Subcutaneous abdominal adipose tissue (tissue), 5 donors: ENCODE data around the gene NHLH2.

Experiments
- H3K27ac ChIP-seq: one replicate; pipeline ENCODE4 v1.7.0; 2013; ENCODE audit warnings: low read depth, mild to moderate bottlenecking, inconsistent platforms, low read length, moderate library complexity
- H3K27me3 ChIP-seq, 5 donors: one replicate each; pipeline ENCODE4 v1.7.0; 2013; ENCODE audit warnings: low read length in 5 of 5, inconsistent platforms in 1 of 5; ENCODE audit not compliant: control insufficient read depth in 5 of 5, insufficient read depth in 4 of 5
- H3K36me3 ChIP-seq, 5 donors: one replicate each; pipeline ENCODE4 v1.7.0; 2013; ENCODE audit warnings: low read length in 5 of 5; ENCODE audit not compliant: control insufficient read depth in 5 of 5, insufficient read depth in 5 of 5
- H3K4me1 ChIP-seq, 5 donors: one replicate each; pipeline ENCODE4 v1.7.0; 2013; ENCODE audit warnings: low read length in 5 of 5, mild to moderate bottlenecking in 3 of 5, moderate library complexity in 1 of 5; ENCODE audit not compliant: control insufficient read depth in 5 of 5, insufficient read depth in 5 of 5
- H3K4me3 ChIP-seq, 5 donors: one replicate each; pipeline ENCODE4 v1.7.0; 2013; ENCODE audit warnings: low read length in 5 of 5, low read depth in 1 of 5
- H3K9ac ChIP-seq, 5 donors: one replicate each; pipeline ENCODE4 v1.7.0; 2013; ENCODE audit warnings: low read length in 5 of 5, mild to moderate bottlenecking in 4 of 5, moderate library complexity in 3 of 5
- H3K9me3 ChIP-seq, 5 donors: one replicate each; pipeline ENCODE4 v1.7.0; 2013; ENCODE audit warnings: low read length in 5 of 5; ENCODE audit not compliant: control insufficient read depth in 5 of 5
- donor health status: healthy.
- donor health status: healthy.
- donor health status: healthy.
- donor health status: healthy.
- donor health status: healthy.

Gene NHLH2

GRCh38 chr1:115840605-115841460 is at the start of gene NHLH2:
TSS of gene NHLH2 (minus strand) at chr1:115841126. CDS start at chr1:115838372, 2,754 bp downstream.
- H3K4me3 ChIP-seq: no peak within 1 kb of the TSS
- H3K36me3 ChIP-seq: no peaks in the 10 kb centered on the region
- H3K27me3 ChIP-seq: peaks cover 33 to 61% (median 48%) of the 10 kb centered on the region in 5 donors
- H3K9me3 ChIP-seq: no peaks in the 10 kb centered on the region
- no peak within 1 kb of the TSS for H3K9ac ChIP-seq
- H3K27ac ChIP-seq: no peak within 1 kb of the TSS
- H3K4me1 ChIP-seq: peaks cover 0 to 23% (median 21%) of the 10 kb centered on the region in 5 donors

DNA sequence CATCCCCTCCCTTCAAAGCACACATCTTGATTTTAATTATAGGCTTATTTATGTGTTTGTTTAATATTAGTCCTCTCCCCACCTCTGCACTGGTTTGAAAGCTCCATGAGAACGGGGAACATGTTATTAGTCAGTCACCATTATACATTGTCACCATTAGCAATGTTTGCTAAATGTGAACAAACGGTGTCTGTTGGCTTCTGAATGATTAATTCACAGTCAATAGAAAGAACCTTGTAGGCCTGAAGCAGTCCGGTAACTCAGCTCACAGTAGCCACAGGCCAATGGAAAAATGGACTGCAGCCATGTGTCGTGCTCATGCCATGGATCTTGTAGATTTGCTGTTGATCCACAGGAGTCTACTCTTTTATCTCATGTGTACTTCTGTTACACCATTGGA is 49.7 kb upstream of the NHLH2 start:
- H3K4me1 ChIP-seq: no peaks in the 10 kb centered on the region
- no peak overlapping the region for H3K9ac ChIP-seq
- H3K27ac ChIP-seq: no peak overlapping the region
- H3K36me3 ChIP-seq: no peaks in the 10 kb centered on the region
- peaks cover 0 to 3% (median 0%) of the 10 kb centered on the region in 5 donors for H3K27me3 ChIP-seq
- no peak overlapping the region for H3K4me3 ChIP-seq
- no peaks in the 10 kb centered on the region for H3K9me3 ChIP-seq

- H3K9me3 ChIP-seq: no peaks in the 10 kb centered on the region
- H3K27ac ChIP-seq: no peak overlapping the region
- H3K9ac ChIP-seq: no peak overlapping the region
- no peaks in the 10 kb centered on the region for H3K36me3 ChIP-seq
- H3K4me3 ChIP-seq: no peak overlapping the region
- H3K27me3 ChIP-seq: peaks cover 0 to 3% (median 0%) of the 10 kb centered on the region in 5 donors
- H3K4me1 ChIP-seq: no peaks in the 10 kb centered on the region
These were observed 48.0 kb upstream of the NHLH2 start for GRCh38 chr1:115888976-115889375.

- H3K9me3 ChIP-seq: no peaks in the 10 kb centered on the region
- H3K27ac ChIP-seq: no peak overlapping the region
These were observed 42.3 kb upstream of the NHLH2 start for GRCh38 chr1:115882913-115883902.

GRCh38 chr1:115880981-115881672 is 40.2 kb upstream of the NHLH2 start:
- no peak overlapping the region for H3K27ac ChIP-seq
- H3K27me3 ChIP-seq: no peaks in the 10 kb centered on the region
- no peak overlapping the region for H3K4me3 ChIP-seq
- no peaks in the 10 kb centered on the region for H3K9me3 ChIP-seq
- H3K9ac ChIP-seq: no peak overlapping the region
- no peaks in the 10 kb centered on the region for H3K4me1 ChIP-seq
- H3K36me3 ChIP-seq: no peaks in the 10 kb centered on the region

More at GRCh38 chr1:115882913-115883902, 42.3 kb upstream of the NHLH2 start:
- Histone ChIP-seq H3K9ac (no peak overlapping the region), H3K27me3 (no peaks in the 10 kb centered on the region), H3K36me3 (no peaks in the 10 kb centered on the region), H3K4me3 (no peak overlapping the region), H3K4me1 (no peaks in the 10 kb centered on the region)

DNA sequence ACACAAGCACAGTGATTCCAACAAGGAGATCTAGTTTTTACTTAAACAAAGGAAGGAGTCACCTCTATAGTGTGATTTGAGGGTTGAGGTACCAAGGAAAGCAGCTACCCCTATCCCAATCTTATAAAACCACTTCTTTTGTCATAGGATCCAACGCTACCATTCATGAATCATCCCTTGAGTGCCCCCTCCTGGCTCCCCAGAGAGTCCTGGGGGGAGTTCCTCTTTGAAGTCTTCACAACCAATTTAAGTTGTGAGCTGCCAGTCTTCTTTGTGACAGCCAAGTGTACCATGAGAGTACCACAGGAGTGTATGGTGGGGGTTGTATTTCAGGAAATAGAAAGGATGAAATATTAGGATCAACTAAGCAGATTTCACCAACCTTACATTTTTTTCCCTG is 39.1 kb upstream of the NHLH2 start:
- no peaks in the 10 kb centered on the region for H3K36me3 ChIP-seq
- H3K27me3 ChIP-seq: no peaks in the 10 kb centered on the region
- no peaks in the 10 kb centered on the region for H3K4me1 ChIP-seq
- no peaks in the 10 kb centered on the region for H3K9me3 ChIP-seq
- no peak overlapping the region for H3K4me3 ChIP-seq
- no peak overlapping the region for H3K9ac ChIP-seq
- H3K27ac ChIP-seq: no peak overlapping the region

DNA sequence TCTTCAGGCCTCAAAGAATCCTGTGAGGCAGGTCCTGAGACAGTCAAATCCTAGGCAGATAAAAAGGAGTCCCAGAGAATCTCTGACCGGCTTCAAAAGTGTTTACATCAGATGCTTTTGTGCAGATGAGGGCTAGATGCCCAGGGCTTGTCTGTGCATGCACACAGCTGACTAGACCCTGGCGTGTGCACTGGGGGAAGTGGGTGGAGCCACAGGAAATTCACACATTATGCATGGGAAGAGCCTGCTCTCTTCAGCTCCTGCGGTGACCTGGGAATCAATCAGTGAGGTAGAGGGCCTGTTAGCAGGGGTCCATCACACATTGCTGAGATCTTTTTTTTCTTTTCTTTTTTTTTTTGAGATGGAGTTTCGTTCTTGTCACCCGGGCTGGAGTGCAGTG is 36.6 kb upstream of the NHLH2 start:
- Histone ChIP-seq H3K36me3 (no peaks in the 10 kb centered on the region), H3K27ac (no peak overlapping the region), H3K4me1 (no peaks in the 10 kb centered on the region), H3K4me3 (no peak overlapping the region), H3K27me3 (peaks cover 0 to 8% (median 3%) of the 10 kb centered on the region in 5 donors), H3K9ac (no peak overlapping the region), H3K9me3 (no peaks in the 10 kb centered on the region)

GRCh38 chr1:115874904-115875303 is 34.0 kb upstream of the NHLH2 start:
- H3K27me3 ChIP-seq: peaks cover 0 to 8% (median 4%) of the 10 kb centered on the region in 5 donors
- H3K9me3 ChIP-seq: no peaks in the 10 kb centered on the region
- H3K4me3 ChIP-seq: no peak overlapping the region

DNA sequence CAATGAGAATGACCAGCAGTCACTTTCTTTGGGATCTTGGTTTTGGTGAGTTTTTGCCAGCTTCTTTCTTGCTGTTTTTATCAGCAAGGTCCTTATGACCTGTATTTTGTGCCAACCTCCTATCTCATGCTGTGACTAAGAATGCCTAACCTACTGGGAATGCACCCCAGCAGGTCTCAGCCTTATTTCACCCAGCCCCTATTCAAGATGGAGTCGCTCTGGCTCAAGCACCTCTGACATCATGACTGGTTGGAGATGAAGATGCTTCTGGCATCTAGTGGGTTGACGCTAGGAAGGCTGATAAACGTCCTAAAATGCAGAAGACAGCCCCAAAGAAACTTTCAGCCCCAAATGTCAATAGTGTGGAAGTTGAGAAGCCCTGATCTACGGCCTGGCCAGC is 33.6 kb upstream of the NHLH2 start:
- H3K9me3 ChIP-seq: no peaks in the 10 kb centered on the region
- no peak overlapping the region for H3K4me3 ChIP-seq
- no peak overlapping the region for H3K27ac ChIP-seq
- H3K4me1 ChIP-seq: no peaks in the 10 kb centered on the region
- H3K36me3 ChIP-seq: no peaks in the 10 kb centered on the region
- H3K27me3 ChIP-seq: peaks cover 0 to 8% (median 4%) of the 10 kb centered on the region in 5 donors
- no peak overlapping the region for H3K9ac ChIP-seq

More at GRCh38 chr1:115874904-115875303, 34.0 kb upstream of the NHLH2 start:
- no peak overlapping the region for H3K27ac ChIP-seq
- H3K36me3 ChIP-seq: no peaks in the 10 kb centered on the region
- H3K9ac ChIP-seq: no peak overlapping the region
- H3K4me1 ChIP-seq: no peaks in the 10 kb centered on the region
